Midbrain (tissue), 1 donor: Measurements from ENCODE around the gene TSPAN14.
A peak's percentile ranks its signal among the peaks of the same experiment; 100 is the strongest.

Experiments used
- DNase-seq: peaks from one replicate; lab custom pipeline; 2025; lab: John Stamatoyannopoulos, UW

Gene TSPAN14

GRCh38 chr10:80421707-80422536, 32.2 kb upstream of the TSPAN14 start:
- DNase-seq: no peak

- DNase-seq: no peak
Observed at GRCh38 chr10:80425901-80426300, 28.2 kb upstream of the TSPAN14 start.

- DNase-seq: no peak
Observed at GRCh38 chr10:80427541-80427940, 26.6 kb upstream of the TSPAN14 start.

GRCh38 chr10:80429521-80429973, 24.6 kb upstream of the TSPAN14 start:
- DNase-seq: no peak

- no peak for DNase-seq
Observed at GRCh38 chr10:80433134-80433533, 21.0 kb upstream of the TSPAN14 start.

GRCh38 chr10:80436446-80437098, 17.5 kb upstream of the TSPAN14 start:
- DNase-seq: no peak

- DNase-seq: no peak
Observed at GRCh38 chr10:80437227-80437626, 16.9 kb upstream of the TSPAN14 start.

GRCh38 chr10:80441831-80442230, 12.3 kb upstream of the TSPAN14 start:
- no peak for DNase-seq

- DNase-seq: no peak
Observed at GRCh38 chr10:80442879-80443278, 11.2 kb upstream of the TSPAN14 start.

- no peak for DNase-seq
Observed at GRCh38 chr10:80443531-80443974, 10.6 kb upstream of the TSPAN14 start.

GRCh38 chr10:80444124-80444523, 10.0 kb upstream of the TSPAN14 start:
- DNase-seq: no peak

GRCh38 chr10:80444646-80445319, 9.3 kb upstream of the TSPAN14 start:
- DNase-seq: peak; percentile 87

- DNase-seq: no peak
Observed at GRCh38 chr10:80447436-80448190, 6.5 kb upstream of the TSPAN14 start.

- no peak for DNase-seq
Observed at GRCh38 chr10:80448209-80448942, 5.7 kb upstream of the TSPAN14 start.

GRCh38 chr10:80449520-80449919, 4.6 kb upstream of the TSPAN14 start:
- no peak for DNase-seq

GRCh38 chr10:80451132-80451531, 3.0 kb upstream of the TSPAN14 start:
- DNase-seq: no peak

- no peak for DNase-seq
Observed at GRCh38 chr10:80452069-80452468, 2.0 kb upstream of the TSPAN14 start.

- no peak for DNase-seq
Observed at GRCh38 chr10:80452640-80453039, 1.5 kb upstream of the TSPAN14 start.

- no peak for DNase-seq
Observed at GRCh38 chr10:80453056-80453841, 861 bp upstream of the TSPAN14 start.
